Transverse colon (tissue), 4 donors: ENCODE data around the gene OOSP3. TPM values are rescaled to one million over a fixed set of nuclear protein-coding genes. Genes with fewer than 3 reads are reported as not detected.
"Not testable (repeated sequence)": the region's sequence is repeated elsewhere in the genome, so short reads cannot be mapped to it uniquely, and the experiment has no call there.

Experiments used
- DNase-seq: peaks from one replicate; pipeline ENCODE4 v3.0.0-alpha.2; 2019
- H3K27ac ChIP-seq, 4 donors: fragments of 200-600 bp; sonication (generic); 2 replicates each; pipeline ENCODE4 v1.5.1; 2016 to 2018; ENCODE audit warnings: inconsistent platforms in 4 of 4
- H3K27me3 ChIP-seq: fragments of 200-600 bp; sonication (generic); 2 replicates; pipeline ENCODE4 v1.5.1; 2017; ENCODE audit warnings: inconsistent platforms
- H3K36me3 ChIP-seq, 4 donors: fragments of 200-600 bp; sonication (generic); 2 replicates each; pipeline ENCODE4 v1.5.1; 2017 to 2019; ENCODE audit warnings: inconsistent platforms in 4 of 4
- H3K4me1 ChIP-seq, 4 donors: fragments of 200-600 bp; sonication (generic); 2 replicates each; pipeline ENCODE4 v1.5.1; 2017 to 2020; ENCODE audit warnings: inconsistent platforms in 4 of 4
- H3K4me3 ChIP-seq, 4 donors: fragments of 200-600 bp; sonication (generic); 1 replicate in 1 of 4; 2 replicates in 3 of 4; pipeline versions ENCODE4 v1.5.1 to v1.6.1; 2017 to 2019; ENCODE audit warnings: inconsistent platforms in 4 of 4
- H3K9me3 ChIP-seq, 2 donors: fragments of 200-600 bp; sonication (generic); 2 replicates each; pipeline ENCODE4 v1.5.1; 2017 to 2019; ENCODE audit warnings: inconsistent platforms in 2 of 2
- CTCF ChIP-seq, 5 experiments: fragments of 200-600 bp in 3 of 5; fragments of 450-650 bp in 2 of 5; sonication (generic) in 3 of 5; IDR thresholded peaks; 1 replicate in 2 of 5; 2 replicates in 3 of 5; pipeline ENCODE4 v1.5.1; 2016 to 2017; ENCODE audit warnings: antibody characterized with exemption in 5 of 5, inconsistent platforms in 3 of 5, mild to moderate bottlenecking in 2 of 5, moderate library complexity in 1 of 5
- EP300 ChIP-seq: sonication (generic); formaldehyde crosslinking; IDR thresholded peaks from one replicate; pipeline ENCODE4 v1.6.1; 2017; ENCODE audit warnings: antibody characterized with exemption, low read depth
- POLR2A ChIP-seq: fragments of 450-650 bp; IDR thresholded peaks from one replicate; pipeline ENCODE4 v1.6.1; 2016; ENCODE audit warnings: antibody characterized with exemption, mild to moderate bottlenecking, moderate library complexity
- POLR2AphosphoS5 ChIP-seq, 3 donors: sonication (generic); formaldehyde crosslinking; IDR thresholded peaks; one replicate each; pipeline ENCODE4 v1.6.1; 2016; ENCODE audit warnings: antibody characterized with exemption in 3 of 3
- WGBS, 2 donors: methylation state at CpG; one replicate each; pipeline ENCODE4 v1.1.5; 2018; ENCODE audit warnings: low coverage in 1 of 2; 5-methylcytosine and 5-hydroxymethylcytosine counted together
- in situ Hi-C, 4 donors: fragments of 200-750 bp; cut with MboI; loops; one replicate each; pipeline versions ENCODE4 v1.15.0 to v1.15.1; 2017; ENCODE audit warnings: low sequenced_read_pairs in 3 of 4, low pct_ligation_motif_present in 1 of 4, low pct_unique_long_range_greater_than_20kb in 1 of 4
- intact Hi-C: fragments of 100-400 bp; cut with DNase I; formaldehyde crosslinking; loops from one replicate; pipeline ENCODE4 v1.15.1; 2023; ENCODE audit warnings: low total_unique reads
- total RNA-seq, 4 donors: library from RNA; depleted of rRNA; stranded (reverse); fragments of >200 nt; gene quantifications; one replicate each; pipeline ENCODE4 v1.1.0, GENCODE V29; 2016

The OOSP3 gene
- total RNA-seq, 4 donors from 2014 or later = not detected

- Histone ChIP-seq H3K36me3 (no peaks in the 10 kb centered on the region), H3K27me3 (no peaks in the 10 kb centered on the region), H3K4me3 (no peak overlapping the region), H3K4me1 (no peaks in the 10 kb centered on the region), H3K9me3 (no peaks in the 10 kb centered on the region), H3K27ac (no peak overlapping the region)
- WGBS, 2 donors = 86% methylated on average over 1 to 7 of the region's 7 CpGs
- intact Hi-C loops = no loop called here
- no peak for TF ChIP-seq CTCF (IDR thresholded peaks at IDR 0.05)
- no peak for TF ChIP-seq POLR2AphosphoS5 (IDR thresholded peaks at IDR 0.05)
- no peak for TF ChIP-seq POLR2A
- TF ChIP-seq EP300 = no peak
- no peak for DNase-seq
- in situ Hi-C loops = no loop called here
Measured at GRCh38 chr11:59898650-59899049, 20.1 kb downstream of the OOSP3 start.

- no peak for TF ChIP-seq POLR2AphosphoS5 (IDR thresholded peaks at IDR 0.05)
- no peak for TF ChIP-seq POLR2A
- no peak for TF ChIP-seq EP300
- TF ChIP-seq CTCF (IDR thresholded peaks at IDR 0.05) = no peak
- Histone ChIP-seq H3K9me3 (no peaks in the 10 kb centered on the region), H3K27me3 (no peaks in the 10 kb centered on the region), H3K36me3 (no peaks in the 10 kb centered on the region), H3K27ac (no peak overlapping the region), H3K4me3 (no peak overlapping the region), H3K4me1 (no peaks in the 10 kb centered on the region)
- intact Hi-C loops = no loop called here
- DNase-seq = no peak
- in situ Hi-C loops = no loop called here
- WGBS, 2 donors = 66 to 78% methylated on average over 6 to 11 of the region's 11 CpGs
Measured at GRCh38 chr11:59899532-59899931, 20.9 kb downstream of the OOSP3 start.

- Histone ChIP-seq H3K9me3 (no peaks in the 10 kb centered on the region), H3K27ac (no peak overlapping the region), H3K4me1 (no peaks in the 10 kb centered on the region), H3K36me3 (no peaks in the 10 kb centered on the region), H3K4me3 (no peak overlapping the region), H3K27me3 (no peaks in the 10 kb centered on the region)
- intact Hi-C loops = no loop called here
- DNase-seq = no peak
- in situ Hi-C loops = no loop called here
- TF ChIP-seq CTCF (IDR thresholded peaks at IDR 0.05) (no peak), POLR2AphosphoS5 (IDR thresholded peaks at IDR 0.05) (no peak), EP300 (no peak), POLR2A (no peak)
- WGBS, 2 donors = 62 to 71% methylated on average over 6 of the region's 6 CpGs
Measured at GRCh38 chr11:59900366-59901126, 22.0 kb downstream of the OOSP3 start.

- Histone ChIP-seq H3K36me3 (no peaks in the 10 kb centered on the region), H3K27ac (no peak overlapping the region), H3K27me3 (no peaks in the 10 kb centered on the region), H3K9me3 (no peaks in the 10 kb centered on the region), H3K4me1 (no peaks in the 10 kb centered on the region), H3K4me3 (no peak overlapping the region)
- in situ Hi-C loops (no loop called here), intact Hi-C loops (no loop called here)
- 8 to 32% methylated on average over 1 of the region's 1 CpG for WGBS, 2 donors
- TF ChIP-seq POLR2A (no peak), POLR2AphosphoS5 (IDR thresholded peaks at IDR 0.05) (no peak), EP300 (no peak), CTCF (IDR thresholded peaks at IDR 0.05) (no peak)
- no peak for DNase-seq
Measured at GRCh38 chr11:59901306-59901705, 22.7 kb downstream of the OOSP3 start.

GRCh38 chr11:59903569-59903968 is 25.0 kb downstream of the OOSP3 start:
- H3K9me3 ChIP-seq, H3K36me3 ChIP-seq, H3K4me3 ChIP-seq, intact Hi-C loops, H3K27ac ChIP-seq, DNase-seq, H3K27me3 ChIP-seq, H3K4me1 ChIP-seq, in situ Hi-C loops: not testable (repeated sequence)
- WGBS, 2 donors = 80 to 94% methylated on average over 1 to 2 of the region's 2 CpGs
